ENCODE results near the gene THY1.

- no peak for TF ChIP-seq CTCF (IDR thresholded peaks at IDR 0.05 in 2 of 3, conservative IDR thresholded peaks at IDR 0.05 in 1 of 3; ENCODE audit: borderline replicate concordance in 1 of 3, insufficient read depth in 1 of 3, low read depth in 2 of 3, low read length in 2 of 3)
- TF ChIP-seq REST (IDR thresholded peaks at IDR 0.05; ENCODE audit: low read depth), result no peak
- TF ChIP-seq POLR2AphosphoS5 (IDR thresholded peaks at IDR 0.05; ENCODE audit: low read depth, low read length), result no peak
- no peak for TF ChIP-seq RAD21 (IDR thresholded peaks at IDR 0.05; ENCODE audit: low read depth)
- no peak for TF ChIP-seq POLR2A (IDR thresholded peaks at IDR 0.05; ENCODE audit: borderline replicate concordance, extremely low read depth, insufficient read depth, insufficient read length)
These were observed 26.1 kb downstream of the THY1 start for GRCh38 chr11:119396835-119397234.
